Stimulated activated CD4-positive, alpha-beta T cell treated with anti-CD3 and anti-CD28 coated beads, Interleukin-4, amount 100 ng/mL, for 24 hours (primary cell): ENCODE results near the gene NUBPL.
"Not testable (repeated sequence)": the region's sequence is repeated elsewhere in the genome, so short reads cannot be mapped to it uniquely, and the experiment has no call there.

ENCODE experiments used
- DNase-seq: peaks from one replicate; pipeline ENCODE4 v3.0.0-alpha.2; 2020

The NUBPL gene

DNA sequence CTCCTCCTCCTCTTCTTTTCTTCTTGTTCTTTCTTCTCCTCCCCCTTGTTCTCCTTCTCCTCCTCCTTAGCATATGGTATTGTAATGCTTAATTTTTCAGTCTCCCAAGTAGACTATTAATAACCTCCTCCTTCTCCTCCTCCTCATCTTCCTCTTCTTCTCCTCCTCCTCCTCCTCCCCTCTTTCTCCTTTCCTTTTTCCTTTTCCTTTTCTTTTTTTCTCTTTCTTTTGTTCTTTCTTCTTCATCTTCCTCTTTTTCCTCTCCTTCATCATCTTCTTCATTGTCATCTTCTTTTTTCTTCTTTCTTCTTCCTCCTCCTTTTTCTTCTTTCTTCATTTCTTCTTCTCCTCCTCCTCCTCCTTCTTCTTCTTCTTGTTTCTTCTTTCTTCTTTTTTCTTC, 264.3 kb downstream of the NUBPL start:
- no peak for DNase-seq

DNA sequence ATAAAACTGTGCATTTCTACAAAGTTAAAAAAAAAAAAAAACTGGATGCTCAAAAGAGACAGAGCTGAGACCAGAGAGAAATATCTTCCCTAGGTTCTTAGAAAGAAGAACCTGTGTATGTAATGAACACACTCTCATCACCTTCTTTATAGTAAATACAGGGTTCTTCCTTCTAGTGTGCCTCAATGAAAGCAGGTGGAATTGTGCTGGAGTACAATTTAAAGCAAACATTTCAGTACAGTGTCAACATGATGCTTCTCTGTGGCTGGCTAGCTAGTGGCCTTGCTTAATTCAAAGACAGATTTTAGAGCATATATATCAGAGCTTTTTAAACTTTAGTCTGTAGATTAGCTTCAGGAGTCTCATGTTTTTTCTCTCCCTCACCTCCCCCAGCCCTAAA, 266.1 kb downstream of the NUBPL start:
- DNase-seq, result no peak

DNA sequence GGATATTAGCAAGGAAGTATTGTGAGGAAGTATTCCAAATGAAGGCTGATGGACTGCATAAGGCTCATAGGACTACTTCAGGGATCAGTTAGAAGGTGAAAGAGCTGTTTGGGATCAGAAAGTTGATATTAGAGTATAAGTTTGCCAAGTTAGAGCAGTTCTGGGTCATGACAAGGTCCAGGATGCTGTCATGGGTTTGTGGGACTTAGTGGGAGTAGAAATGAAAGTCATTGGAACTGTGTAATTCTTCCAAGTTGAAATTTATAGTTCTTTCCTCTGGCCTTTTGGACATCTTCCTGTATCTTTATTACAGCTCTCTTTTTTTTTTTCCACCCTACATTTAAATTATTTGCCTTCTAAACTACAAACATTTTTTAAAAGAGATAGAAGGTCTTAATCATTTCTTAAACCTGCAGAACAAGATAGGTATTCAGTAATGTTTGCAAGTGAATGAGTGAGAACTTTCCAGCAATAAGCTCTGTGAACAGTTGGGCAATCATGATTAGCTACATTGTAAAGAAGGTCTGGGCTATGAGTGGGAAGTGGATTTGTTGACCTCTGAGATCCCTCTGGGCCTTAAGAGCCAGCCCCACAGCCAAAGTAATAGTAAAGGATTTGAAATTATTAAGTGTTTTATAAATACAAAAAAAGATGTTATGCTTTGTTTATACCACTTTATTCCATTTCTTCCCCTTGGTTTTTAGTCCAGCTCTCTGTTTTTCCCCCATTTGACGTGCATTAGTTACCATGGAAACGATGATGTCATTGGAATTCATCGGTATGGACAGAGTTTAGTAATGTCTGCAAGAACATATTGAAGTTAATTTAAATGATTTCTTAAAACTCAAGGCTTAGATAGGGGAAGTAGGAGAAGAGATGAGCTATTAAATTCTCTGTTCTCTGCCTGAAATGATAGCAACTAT, 268.0 kb downstream of the NUBPL start:
- no peak for DNase-seq

DNA sequence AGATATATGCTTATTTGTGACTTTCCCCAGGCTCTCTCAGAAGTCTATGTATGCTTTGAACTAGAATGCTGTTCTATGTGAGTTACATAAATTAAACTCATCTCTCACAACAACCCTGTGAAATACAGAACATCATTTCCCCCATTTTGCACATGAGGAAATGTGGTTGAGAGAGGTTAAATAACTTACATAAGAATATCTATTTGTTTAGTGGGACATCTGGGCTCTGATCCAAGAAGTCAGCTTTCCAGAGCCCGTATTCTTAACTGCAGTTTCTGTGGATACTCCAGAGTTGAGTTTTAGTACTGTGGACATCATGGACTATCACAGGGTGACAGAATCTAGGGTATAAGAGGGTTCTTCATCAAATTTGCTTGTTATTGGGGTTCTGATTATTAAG, 273.4 kb downstream of the NUBPL start:
- no peak for DNase-seq

DNA sequence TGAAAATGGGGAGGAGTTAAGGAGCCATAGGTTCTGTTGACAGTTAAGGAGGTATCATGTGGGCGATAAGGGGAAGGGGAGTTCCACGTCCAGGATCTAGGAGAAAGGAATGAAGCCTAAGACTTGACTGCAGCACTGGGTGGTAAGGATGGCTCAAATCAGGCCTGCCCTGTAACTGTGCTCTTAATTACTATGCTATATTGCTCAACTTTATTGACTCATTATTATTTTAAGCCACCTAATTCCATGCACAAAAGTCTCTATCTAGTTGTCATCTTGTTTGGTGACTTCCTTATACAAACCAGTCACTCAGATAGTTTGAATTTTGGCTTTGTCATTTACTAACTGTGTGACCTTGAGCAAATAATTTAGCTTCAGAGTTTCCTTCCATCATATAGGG, 273.8 kb downstream of the NUBPL start:
- DNase-seq, result no peak

DNA sequence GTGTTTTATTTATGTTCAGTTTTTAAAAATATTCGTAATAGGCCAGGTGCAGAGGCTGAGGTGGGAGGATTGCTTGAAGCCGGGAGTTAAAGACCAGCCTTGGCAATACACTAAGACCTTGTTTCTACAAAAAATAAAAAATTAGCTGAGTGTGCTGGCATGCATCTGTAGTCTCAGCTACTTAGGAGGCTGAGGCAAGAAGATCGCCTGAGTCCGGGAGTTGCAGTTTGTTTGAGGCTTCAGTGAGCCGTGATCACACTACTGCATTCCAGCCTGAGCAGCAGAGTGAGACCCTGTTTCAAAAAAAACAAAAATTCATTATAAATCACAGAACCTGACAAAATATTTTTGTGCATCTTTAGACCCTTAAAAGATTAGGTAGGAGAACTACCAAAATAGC, 275.8 kb downstream of the NUBPL start:
- DNase-seq, result no peak

DNA sequence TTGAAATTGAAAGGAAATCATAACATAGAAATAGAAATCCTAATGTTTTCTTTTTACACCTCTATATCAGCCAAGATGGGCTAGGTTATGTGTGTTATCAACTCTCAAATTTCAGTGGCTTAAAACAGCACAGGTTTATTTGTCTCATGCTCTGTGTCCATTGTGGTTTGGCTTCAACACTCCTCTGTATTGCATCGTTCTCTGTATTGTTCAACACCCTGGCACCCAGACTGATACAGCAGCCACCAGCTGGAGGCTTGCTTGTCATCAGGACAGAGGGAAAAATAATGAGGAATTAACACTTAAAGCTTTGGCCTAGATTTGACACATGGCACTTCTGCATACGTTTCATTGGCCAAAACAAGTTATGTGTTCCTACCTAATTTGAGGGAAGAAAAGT, 281.7 kb downstream of the NUBPL start:
- DNase-seq, result no peak

DNA sequence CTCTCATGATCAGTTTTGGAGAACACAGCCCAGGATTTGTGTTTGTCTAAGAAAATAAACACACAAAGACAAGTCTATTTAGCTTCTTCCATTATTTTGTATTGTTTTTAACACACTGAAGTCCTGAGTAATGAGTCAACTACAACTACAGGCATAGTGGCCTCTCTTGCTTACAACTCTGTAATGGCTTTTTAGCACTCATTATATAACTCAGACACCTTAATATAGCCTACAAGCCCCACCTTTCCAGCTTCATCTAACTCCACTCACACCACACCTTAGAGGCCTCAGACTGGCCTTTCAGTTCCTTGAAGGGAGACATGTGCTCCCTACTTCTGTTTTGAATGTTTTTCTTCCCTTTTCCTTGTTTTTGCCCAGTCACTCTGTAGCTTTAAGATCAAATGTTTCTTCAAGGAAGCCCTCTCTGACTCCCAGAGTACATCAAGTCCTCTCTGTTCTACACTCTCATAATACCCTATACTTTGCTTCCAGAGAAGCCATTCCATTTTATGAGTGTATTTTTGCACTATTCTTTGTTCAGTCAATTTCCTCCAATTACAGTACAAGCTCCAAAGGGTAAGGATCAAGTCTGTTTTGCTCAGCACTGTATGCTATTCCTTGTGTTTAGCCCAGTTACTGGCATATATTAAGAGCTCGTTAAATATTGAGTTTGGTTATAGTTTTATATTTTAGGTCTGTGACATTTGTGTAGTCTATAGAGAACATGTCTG, 282.3 kb downstream of the NUBPL start:
- no peak for DNase-seq

DNA sequence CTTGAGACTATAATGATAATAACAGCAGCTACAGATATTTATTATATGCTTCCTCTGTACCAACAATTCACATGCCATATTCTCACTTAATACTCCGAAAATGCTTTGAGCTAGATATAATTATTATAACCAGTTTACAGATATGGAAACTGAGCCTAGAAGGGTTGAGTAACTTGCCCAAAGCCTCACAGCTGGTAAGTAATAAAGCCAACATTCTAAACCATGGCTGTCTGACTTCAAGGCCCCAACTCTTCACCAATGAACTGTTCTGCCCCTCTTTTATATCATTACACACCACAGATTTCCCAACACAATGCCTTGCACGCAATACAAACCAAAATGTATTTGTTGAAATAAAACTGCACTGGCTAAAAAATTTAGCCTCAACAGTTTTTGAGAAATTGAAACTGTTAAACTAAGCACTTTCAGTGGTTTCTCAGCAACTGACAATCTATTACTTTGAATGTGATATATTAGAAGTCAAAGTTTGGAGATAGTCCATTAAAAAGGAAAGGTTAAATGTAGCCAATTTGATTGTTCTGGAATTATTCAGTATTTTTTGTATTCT, 293.4 kb downstream of the NUBPL start:
- DNase-seq, result no peak

DNA sequence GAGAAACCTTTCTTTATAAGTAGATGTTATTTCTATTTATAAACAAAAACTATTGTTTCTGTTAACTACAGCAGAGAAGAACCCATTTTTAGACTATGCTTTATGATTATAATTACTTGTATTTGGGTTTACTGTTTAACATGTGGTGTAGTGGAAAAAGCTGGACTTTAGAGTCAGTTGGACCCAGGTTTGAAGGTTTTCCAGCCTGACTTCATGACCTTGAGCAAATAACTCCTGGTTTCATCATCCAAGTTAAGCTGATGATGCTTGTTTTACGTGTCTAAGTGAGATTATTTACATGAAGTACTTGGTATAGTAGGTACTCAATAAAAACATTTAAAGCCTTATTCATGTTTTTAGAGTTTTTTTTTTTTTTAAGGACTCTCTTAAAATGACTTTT, 294.1 kb downstream of the NUBPL start:
- DNase-seq, result no peak

DNA sequence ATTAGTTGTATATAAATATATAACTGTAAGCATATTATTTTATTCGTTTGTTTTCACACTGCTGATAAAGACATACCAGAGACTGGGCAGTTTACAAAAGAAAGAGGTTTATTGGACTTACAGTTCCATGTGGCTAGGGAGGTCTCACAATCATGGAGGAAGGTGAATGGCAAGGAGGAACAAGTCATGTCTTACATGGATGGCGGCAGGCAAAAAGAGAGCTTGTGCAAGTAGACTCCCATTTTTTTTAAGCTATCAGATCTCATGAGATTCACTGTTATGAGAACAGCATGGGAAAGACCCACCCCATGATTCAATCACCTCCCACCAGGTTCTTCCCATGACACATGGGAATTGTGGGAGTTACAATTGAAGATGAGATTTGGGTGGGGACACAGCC, 294.8 kb downstream of the NUBPL start:
- DNase-seq, result not testable (repeated sequence)

DNA sequence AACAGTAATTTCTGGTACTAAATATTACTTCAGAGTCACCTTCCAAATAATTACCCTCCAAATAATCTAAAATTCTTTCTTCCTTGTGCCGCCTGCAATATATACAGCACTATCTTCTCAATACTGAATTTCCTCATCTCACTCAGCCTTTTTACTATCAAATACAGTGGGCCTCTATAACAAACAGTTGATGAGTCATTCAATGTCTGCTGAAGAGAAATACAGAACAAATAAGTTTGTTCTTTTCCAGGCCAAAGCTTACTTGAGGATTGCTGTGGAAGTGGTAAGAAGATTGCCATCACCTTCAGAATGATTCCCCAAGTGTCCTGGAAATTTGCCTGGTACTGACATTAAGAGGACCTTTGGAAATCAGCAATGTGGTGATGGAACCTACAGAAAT, 297.7 kb downstream of the NUBPL start:
- no peak for DNase-seq

DNA sequence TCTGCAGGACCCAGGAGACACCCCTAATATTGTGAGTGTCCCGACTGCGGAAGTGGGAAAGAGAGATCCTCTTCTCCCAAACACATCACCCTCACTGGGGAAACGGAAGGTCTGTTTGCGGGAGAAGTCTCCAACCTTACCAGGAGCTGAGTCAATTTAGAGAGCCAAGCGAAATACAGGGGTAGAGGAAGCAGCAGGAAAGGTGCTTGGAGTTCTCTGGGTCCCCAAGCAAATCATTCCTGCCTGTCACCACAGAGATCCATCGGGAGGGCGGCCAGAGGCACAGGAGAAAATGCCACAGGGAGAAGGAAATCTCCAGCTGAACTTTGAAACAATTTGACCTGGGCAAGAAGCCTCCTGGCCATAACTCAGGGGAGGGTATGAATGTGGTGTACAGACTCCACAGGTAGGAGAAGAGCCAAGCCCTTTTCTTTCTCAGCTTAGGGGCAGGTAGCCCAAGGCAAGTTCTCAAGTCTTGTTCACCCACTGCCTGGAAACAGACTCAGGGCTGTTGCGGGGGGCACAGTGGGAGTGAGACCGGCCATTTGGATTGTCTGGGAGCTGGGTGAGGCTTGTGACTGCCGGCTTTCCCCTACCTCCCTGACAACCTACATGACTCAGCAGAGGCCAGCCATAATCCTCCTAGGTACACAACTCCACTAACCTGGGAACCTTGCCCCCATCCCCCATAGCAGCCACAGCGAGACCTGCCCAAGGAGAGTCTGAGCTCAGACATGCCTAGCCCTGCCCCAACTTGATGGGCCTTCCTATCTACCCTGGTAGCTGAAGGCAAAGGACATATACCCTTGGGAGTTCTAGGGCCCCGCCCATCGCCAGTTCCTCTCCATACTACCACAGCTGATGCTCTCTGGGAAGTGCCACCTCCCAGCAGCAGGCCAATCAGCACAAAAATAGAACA, 304.0 kb downstream of the NUBPL start:
- no peak for DNase-seq

DNA sequence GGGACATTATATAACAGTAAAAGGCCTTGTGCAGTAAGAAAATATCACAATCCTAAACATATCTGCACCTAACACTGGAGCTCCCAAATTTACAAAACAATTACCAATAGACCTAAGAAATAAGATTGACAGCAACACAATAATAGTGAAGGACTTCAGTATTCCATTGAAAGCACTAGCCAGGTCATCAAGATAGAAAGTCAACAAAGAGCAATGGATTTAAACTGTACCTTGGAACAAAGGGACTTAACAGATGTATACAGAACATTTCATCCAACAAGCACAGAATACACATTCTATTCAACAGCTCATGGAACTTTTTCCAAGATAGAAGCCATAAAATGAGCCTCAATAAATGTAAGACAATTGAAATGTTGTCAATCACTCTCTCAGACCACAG, 306.4 kb downstream of the NUBPL start:
- DNase-seq, result no peak

DNA sequence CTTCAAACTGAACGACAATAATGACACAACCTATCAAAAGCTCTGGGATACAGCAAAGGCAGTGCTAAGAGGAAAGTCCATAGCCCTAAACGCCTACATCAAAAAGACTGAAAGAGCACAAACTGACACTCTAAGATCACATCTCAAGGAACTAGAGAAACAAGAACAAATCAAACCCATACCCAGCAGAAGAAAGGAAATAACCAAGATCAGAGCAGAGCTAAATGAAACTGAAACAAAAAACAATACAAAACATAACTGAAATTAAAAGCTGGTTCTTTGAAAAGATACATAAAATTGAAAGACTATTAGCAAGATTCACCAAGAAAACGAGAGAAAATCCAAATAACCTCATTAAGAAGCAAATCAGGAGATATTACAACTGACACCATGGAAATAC, 306.9 kb downstream of the NUBPL start:
- not testable (repeated sequence) for DNase-seq

DNA sequence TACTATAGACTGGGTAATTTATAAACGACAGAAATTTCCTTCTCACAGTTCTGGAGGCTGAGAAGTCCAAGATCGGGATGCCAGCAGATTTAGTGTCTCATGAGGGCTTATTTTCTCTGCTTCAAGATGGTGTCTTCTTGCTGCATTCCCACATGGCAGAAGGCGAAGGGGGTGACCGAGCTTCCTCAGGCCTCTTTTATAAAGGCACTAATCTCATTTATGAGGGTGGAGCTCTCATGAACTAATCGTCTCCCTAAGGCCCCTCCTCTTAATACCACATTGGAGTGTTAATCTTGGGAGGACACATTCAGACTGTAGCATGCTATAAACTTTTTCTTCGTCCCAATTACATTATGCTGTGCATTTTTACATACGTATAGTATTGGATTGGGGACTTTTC, 315.5 kb downstream of the NUBPL start:
- no peak for DNase-seq

DNA sequence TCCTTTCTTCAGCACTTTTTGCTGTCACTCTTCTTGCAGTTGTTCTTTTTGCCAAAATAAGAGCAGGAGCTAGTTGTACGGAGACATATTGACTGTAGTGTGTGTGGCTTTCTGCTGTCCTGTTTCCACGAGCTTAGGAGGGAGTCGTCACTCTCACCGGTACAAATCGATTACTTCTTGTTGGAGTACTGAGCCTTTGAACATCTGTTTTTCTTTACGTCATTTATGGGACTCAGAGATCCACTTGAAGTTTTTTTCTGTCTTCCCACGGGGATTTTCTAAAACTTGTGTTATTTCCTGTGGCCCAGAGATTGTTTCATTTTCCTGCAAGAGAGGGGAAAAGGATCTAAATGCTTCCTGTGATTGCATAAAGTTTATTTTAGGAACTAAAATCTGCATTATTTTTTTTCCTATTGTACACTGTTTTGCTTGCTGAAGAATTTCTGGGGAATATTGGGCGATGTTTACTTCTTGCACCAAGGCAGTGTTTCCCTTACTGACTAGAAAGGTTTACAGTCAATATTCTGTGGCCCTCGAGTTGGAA, 316.1 kb downstream of the NUBPL start:
- no peak for DNase-seq

DNA sequence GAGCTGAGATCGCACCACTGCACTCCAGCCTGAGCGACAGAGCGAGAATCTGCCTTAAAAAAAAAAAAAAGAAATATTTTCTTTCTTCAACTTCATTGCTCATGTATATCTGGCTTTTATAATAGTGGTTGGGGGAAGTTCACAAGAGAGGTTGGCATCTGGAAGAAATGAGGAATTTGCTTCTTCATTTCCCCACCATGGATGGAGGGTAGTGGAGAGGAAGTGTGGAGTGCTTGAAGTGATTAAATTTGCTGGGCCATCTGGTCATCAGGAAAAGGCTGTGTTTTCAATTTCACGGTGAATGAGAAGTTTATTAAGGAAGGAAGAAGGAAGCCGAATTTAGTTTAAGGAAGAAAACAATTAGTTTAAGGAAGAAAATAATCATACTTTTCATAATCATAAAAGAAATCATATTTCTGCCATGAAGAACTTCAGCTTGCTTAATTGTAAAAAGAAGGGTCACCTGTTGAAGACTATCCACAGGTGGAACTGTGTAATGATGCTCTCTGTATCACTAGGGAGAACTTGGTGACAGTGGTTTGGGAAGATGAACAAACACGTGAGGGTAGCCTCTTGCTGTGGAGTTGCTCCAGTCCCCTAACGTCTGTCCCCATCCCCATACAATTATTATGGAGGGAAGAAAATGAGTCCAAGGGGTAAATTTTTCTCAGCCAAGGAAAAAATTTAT, 318.6 kb downstream of the NUBPL start:
- DNase-seq, result no peak

DNA sequence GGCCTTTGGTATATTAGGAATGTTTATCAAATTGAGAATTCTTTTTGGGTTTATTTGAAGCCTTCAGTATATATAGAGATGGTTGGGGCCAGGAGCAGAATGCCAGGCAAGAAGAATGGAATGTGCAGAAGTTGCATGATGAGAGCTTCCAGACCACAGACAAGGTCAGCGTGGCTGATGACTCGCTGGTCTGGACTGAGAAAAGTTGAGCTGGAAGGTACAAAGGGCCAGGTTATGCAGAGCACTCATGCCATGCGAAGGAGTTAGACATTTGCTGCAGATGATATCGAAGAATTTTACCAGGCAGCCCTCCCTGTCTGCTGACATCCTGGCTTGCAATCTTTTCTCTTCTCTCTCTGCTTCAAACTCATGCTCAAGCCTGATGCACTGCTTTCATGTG, 319.7 kb downstream of the NUBPL start:
- no peak for DNase-seq

DNA sequence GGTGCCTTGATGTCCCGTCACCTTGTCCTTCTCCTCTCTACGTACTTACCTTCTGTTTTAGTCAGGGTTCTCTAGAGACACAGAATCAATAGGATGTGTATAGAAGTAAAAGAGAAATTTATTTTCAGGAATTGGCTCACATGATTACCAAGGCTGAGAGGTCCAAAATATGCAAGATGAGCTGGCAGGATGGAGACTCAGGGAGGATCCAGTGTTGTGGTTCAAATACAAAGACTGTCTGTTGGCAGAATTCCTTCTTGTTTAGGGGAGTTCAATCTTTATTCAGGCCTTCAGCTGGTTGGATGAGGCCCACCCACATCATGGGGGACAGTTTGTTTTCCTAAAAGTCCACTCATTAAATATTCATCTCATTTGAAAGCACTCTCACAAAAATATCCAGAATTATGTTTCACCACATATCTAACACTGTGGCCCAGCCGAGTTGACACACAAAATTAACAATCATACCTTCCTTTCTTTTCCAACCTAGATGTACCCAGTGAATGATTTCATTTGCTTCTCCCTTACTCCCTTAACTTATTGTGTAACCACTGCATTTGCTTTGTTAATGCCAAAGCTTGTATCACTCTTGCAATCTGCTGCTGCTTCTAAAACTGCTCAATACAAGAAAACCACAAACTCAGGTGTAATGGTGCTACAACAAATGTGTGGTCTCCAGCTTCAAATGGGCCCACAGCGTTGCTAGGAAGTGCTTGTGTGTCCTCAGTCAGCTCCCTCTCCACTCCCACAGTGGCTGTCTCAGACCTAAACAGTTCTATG, 320.5 kb downstream of the NUBPL start:
- no peak for DNase-seq

DNA sequence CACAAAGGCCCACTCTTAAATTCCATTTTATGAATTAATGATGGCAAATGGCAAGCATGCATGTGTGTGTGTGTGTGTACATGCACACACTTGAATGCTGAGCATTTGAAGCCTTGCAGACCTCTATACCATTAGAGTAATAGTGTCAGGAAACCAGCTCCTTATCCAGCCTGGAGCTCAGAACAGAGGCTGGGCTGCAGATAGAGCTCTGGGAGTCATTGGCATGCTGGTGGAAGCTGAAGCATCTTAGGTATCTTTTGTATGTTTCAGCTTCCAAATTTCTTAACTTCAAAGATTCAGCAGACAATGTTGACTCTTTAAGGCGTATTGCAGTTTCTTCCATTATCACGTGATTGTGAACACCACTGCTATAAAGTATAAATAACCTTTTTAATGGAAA, 323.0 kb downstream of the NUBPL start:
- no peak for DNase-seq
